Measurements from ENCODE around the gene APCDD1L.

The APCDD1L gene

GRCh38 chr20:58495623-58496428, 19.4 kb downstream of the APCDD1L start:
- H3K27ac ChIP-seq, result no peak overlapping the region
- TF ChIP-seq ZFX (IDR thresholded peaks at IDR 0.05; ENCODE audit: borderline replicate concordance), result no peak
- TF ChIP-seq, protein P1, sequence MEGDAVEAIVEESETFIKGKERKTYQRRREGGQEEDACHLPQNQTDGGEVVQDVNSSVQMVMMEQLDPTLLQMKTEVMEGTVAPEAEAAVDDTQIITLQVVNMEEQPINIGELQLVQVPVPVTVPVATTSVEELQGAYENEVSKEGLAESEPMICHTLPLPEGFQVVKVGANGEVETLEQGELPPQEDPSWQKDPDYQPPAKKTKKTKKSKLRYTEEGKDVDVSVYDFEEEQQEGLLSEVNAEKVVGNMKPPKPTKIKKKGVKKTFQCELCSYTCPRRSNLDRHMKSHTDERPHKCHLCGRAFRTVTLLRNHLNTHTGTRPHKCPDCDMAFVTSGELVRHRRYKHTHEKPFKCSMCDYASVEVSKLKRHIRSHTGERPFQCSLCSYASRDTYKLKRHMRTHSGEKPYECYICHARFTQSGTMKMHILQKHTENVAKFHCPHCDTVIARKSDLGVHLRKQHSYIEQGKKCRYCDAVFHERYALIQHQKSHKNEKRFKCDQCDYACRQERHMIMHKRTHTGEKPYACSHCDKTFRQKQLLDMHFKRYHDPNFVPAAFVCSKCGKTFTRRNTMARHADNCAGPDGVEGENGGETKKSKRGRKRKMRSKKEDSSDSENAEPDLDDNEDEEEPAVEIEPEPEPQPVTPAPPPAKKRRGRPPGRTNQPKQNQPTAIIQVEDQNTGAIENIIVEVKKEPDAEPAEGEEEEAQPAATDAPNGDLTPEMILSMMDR (IDR thresholded peaks at IDR 0.05), result no peak

GRCh38 chr20:58494923-58495622, 20.1 kb downstream of the APCDD1L start:
- no peak overlapping the region for H3K27ac ChIP-seq
- no peak for TF ChIP-seq ZFX (IDR thresholded peaks at IDR 0.05; ENCODE audit: borderline replicate concordance)
- TF ChIP-seq, protein P1 (IDR thresholded peaks at IDR 0.05), result no peak

- TF ChIP-seq, protein P1 (IDR thresholded peaks at IDR 0.05), result no peak
- TF ChIP-seq ZFX (IDR thresholded peaks at IDR 0.05; ENCODE audit: borderline replicate concordance), result no peak
- H3K27ac ChIP-seq, result no peak overlapping the region
Measured at GRCh38 chr20:58492795-58493524, 22.2 kb downstream of the APCDD1L start.

DNA sequence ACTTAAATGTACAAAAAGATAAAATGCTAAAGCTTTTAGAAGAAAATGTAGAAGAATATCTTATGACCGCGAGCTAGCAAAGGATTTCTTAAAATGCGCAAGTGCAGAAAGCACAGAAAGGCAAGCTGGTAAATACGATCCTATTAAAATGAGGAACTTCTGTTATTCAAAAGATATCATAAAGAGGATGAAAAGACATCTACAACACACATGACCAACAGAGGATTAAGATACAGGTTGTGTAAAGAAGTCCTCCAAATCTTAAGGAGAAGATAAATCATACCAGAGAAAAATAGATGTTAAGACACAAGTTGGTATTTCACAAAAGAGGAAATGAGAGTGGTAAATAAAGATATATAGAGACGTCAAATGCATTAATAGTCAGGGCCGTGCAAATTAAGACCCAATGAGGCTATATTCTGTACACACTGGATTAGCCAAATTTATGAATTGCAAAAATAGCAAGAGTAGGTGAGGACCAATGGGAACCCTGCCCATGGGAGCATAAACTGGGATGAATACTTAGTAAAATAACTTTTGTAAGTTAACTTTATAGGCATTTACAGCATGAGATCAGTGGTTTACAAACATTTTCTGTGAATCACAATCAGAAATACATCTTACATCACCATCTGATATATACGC, 23.0 kb downstream of the APCDD1L start:
- TF ChIP-seq ZFX (IDR thresholded peaks at IDR 0.05; ENCODE audit: borderline replicate concordance), result no peak
- TF ChIP-seq, protein P1 (IDR thresholded peaks at IDR 0.05), result no peak
- H3K27ac ChIP-seq, result no peak overlapping the region

DNA sequence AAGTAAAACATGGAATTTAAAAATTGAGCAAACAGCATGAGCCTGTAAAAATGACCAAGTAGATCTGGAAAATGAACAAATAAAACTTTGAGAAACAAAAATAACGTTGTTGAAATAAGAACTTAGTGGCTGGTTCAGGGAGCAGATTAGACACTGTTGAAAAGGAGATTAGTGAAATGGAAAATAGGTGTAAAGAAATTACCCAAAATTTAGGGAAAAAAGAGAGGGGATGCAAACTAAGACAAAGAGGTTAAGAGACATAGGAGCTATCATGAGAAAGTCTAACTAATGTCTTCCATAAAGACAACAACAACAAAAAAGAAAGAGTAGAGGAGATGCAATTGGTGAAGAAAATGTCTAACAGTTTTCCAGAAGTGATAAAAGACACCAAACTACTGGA, 29.0 kb downstream of the APCDD1L start:
- TF ChIP-seq, protein P1 (IDR thresholded peaks at IDR 0.05), result no peak
- TF ChIP-seq ZFX (IDR thresholded peaks at IDR 0.05; ENCODE audit: borderline replicate concordance), result no peak
- H3K27ac ChIP-seq, result no peak overlapping the region

DNA sequence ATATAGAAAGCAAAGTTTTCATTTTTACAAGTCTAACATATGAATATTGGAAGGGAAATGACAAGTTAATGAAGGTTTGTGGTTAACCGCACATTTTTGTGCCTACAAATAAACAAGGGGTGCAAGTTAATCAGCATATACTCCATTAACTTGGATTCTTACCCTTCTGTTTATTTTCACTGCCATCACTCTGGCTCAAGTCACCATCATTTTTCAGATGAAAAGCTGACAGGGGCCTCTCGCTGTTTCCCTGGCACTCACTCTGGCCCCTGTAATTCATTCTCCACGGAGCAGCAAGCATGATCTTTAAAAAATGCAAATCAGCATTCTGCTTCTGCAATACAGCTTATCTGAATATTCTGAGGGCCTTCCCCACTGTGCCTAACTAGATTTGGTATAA, 29.8 kb downstream of the APCDD1L start:
- H3K27ac ChIP-seq, result no peak overlapping the region
- TF ChIP-seq ZFX (IDR thresholded peaks at IDR 0.05; ENCODE audit: borderline replicate concordance), result no peak
- TF ChIP-seq, protein P1 (IDR thresholded peaks at IDR 0.05), result no peak

All from 22Rv1 (cell line).